ENCODE measurements around the gene NUP98. TPM values are rescaled to one million over a fixed set of nuclear protein-coding genes. Genes with fewer than 3 reads are reported as not detected.
"Not testable (repeated sequence)": the region's sequence is repeated elsewhere in the genome, so short reads cannot be mapped to it uniquely, and the experiment has no call there.

NUP98 gene
- total RNA-seq, 2 experiments from 2014 or later, result 106 to 108 TPM

DNA sequence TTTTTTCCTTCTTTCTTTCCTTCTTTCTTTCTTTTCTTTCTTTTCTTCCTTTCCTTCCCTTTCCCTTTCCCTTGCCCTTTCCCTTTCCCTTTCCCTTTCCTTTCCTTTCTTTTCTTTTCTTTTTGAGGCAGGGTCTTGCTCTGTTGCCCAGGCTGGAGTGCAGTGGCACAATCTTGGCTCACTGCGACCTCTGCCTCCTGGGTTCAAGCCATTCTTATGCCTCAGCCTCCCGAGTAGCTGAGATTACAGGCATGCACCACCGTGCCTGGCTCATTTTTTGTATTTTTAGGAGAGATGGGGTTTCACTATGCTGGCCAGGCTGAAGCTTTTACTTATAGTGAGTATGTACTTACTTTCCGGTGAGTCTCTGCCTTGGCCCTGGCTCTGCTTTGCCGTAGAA is 17.5 kb upstream of the NUP98 start:
- H3K27ac Mint-ChIP-seq; H3K9me3 Mint-ChIP-seq (ENCODE audit: insufficient read depth); H3K4me1 Mint-ChIP-seq (ENCODE audit: low read depth); H3K27me3 Mint-ChIP-seq (ENCODE audit: low read depth); H3K4me3 Mint-ChIP-seq; POLR2A ChIA-PET; ATAC-seq; DNase-seq; H3K36me3 Mint-ChIP-seq (ENCODE audit: low read depth): not testable (repeated sequence)
- CTCF ChIA-PET, result interaction anchor here (1.6 to 2.0 kb wide), 2 partner anchors 10 to 40 kb away, joined by 6 to 8 read pairs; no protein-coding TSS in a partner anchor

DNA sequence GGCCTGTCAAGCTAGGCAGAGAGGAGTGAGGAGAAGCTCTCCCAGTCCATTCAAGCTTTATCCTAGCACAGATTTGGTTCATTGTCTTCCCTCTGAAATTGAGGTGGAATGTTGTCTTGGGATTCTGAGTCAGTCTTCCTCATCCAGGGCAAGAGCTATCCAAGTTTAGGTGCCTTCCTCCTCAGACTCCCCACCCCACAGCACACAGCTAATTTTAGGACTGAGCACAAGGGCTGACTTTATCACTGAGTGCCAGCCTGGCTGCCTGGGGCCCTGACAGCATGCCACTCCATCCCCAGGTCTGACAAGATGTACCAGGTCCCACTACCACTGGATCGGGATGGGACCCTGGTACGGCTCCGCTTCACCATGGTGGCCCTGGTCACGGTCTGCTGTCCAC is 13.6 kb upstream of the NUP98 start:
- DNase-seq, result no peak

GRCh38 chr11:3810446-3810845 is 13.1 kb upstream of the NUP98 start:
- ATAC-seq (no peak), DNase-seq (no peak)
- no peaks in the 10 kb centered on the region for H3K36me3 Mint-ChIP-seq (ENCODE audit: low read depth)
- H3K27ac Mint-ChIP-seq, result no peak overlapping the region
- CTCF ChIA-PET, result interaction anchor here (0.6 to 5.8 kb wide), 9 partner anchors 8 to 262 kb away, joined by 3 to 74 read pairs (median 12); partner anchors contain the start of genes NUP98 and RHOG
- no peaks in the 10 kb centered on the region for H3K27me3 Mint-ChIP-seq (ENCODE audit: low read depth)
- H3K4me1 Mint-ChIP-seq (ENCODE audit: low read depth), result peaks cover 16% of the 10 kb centered on the region
- H3K4me3 Mint-ChIP-seq, result no peak overlapping the region
- H3K9me3 Mint-ChIP-seq (ENCODE audit: insufficient read depth), result no peaks in the 10 kb centered on the region
- POLR2A ChIA-PET, result interaction anchor here (0.6 to 3.1 kb wide), 3 partner anchors 27 to 330 kb away, joined by 3 to 14 read pairs (median 4); partner anchors contain the start of gene RHOG

More for the DNA sequence above, 13.6 kb upstream of the NUP98 start:
- H3K27me3 Mint-ChIP-seq (ENCODE audit: low read depth), result no peaks in the 10 kb centered on the region
- CTCF ChIA-PET, result interaction anchor here (3.9 to 5.8 kb wide), 4 partner anchors 8 to 261 kb away, joined by 22 to 74 read pairs (median 45); partner anchors contain the start of genes NUP98 and RHOG
- no peaks in the 10 kb centered on the region for H3K9me3 Mint-ChIP-seq (ENCODE audit: insufficient read depth)
- peaks cover 16% of the 10 kb centered on the region for H3K4me1 Mint-ChIP-seq (ENCODE audit: low read depth)
- POLR2A ChIA-PET, result interaction anchor here (0.6 to 3.1 kb wide), 3 partner anchors 28 to 330 kb away, joined by 3 to 14 read pairs (median 4); partner anchors contain the start of gene RHOG
- no peak for ATAC-seq
- H3K36me3 Mint-ChIP-seq (ENCODE audit: low read depth), result no peaks in the 10 kb centered on the region
- H3K4me3 Mint-ChIP-seq, result no peak overlapping the region
- peak overlapping the region; percentile 23 for H3K27ac Mint-ChIP-seq

DNA sequence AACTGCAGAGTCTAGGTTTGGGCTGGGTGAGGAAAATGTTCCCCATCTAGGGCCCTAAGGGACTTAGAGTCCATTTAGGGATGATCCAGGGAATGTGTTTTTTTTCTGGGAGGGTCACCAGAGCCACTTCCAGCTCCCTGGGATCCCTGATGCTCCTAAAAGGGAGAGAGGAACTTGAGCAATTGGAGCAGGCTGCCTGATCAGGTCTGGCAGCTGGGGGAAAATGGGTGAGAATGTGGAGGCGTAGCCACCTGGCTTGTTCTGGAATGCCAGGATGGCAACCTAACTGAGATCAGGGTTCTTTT is 12.2 kb upstream of the NUP98 start:
- no peak for ATAC-seq
- Mint-ChIP-seq H3K4me1 (ENCODE audit: low read depth) (peaks cover 18% of the 10 kb centered on the region), H3K27me3 (ENCODE audit: low read depth) (no peaks in the 10 kb centered on the region), H3K27ac (no peak overlapping the region), H3K4me3 (no peak overlapping the region), H3K36me3 (ENCODE audit: low read depth) (no peaks in the 10 kb centered on the region), H3K9me3 (ENCODE audit: insufficient read depth) (no peaks in the 10 kb centered on the region)
- DNase-seq, result no peak
- POLR2A ChIA-PET, result interaction anchor here (1.1 to 3.5 kb wide), 4 partner anchors 12 to 263 kb away, joined by 4 to 30 read pairs (median 9); partner anchors contain the start of genes NUP98 and RHOG
- CTCF ChIA-PET, result interaction anchor here (0.9 to 5.8 kb wide), 30 partner anchors 9 to 263 kb away, joined by 3 to 87 read pairs (median 10); partner anchors contain the start of genes NUP98 and RHOG

- ChIA-PET CTCF (interaction anchor here (0.7 to 5.8 kb wide), 44 partner anchors 10 to 289 kb away, joined by 3 to 87 read pairs (median 6); partner anchors contain the start of genes NUP98, RHOG and STIM1), POLR2A (interaction anchor here (1.1 to 3.5 kb wide), 5 partner anchors 12 to 264 kb away, joined by 4 to 30 read pairs (median 4); partner anchors contain the start of genes NUP98 and RHOG)
- H3K4me1 Mint-ChIP-seq (ENCODE audit: low read depth), result peaks cover 20% of the 10 kb centered on the region
- H3K27ac Mint-ChIP-seq, result peak overlapping the region; percentile 50
- H3K9me3 Mint-ChIP-seq (ENCODE audit: insufficient read depth), result no peaks in the 10 kb centered on the region
- DNase-seq, result peak; percentile 72
- H3K36me3 Mint-ChIP-seq (ENCODE audit: low read depth), result no peaks in the 10 kb centered on the region
- no peaks in the 10 kb centered on the region for H3K27me3 Mint-ChIP-seq (ENCODE audit: low read depth)
- ATAC-seq, result peak; percentile 80
- H3K4me3 Mint-ChIP-seq, result peak overlapping the region; percentile 93
Measured at GRCh38 chr11:3808861-3809623, 11.7 kb upstream of the NUP98 start.

DNA sequence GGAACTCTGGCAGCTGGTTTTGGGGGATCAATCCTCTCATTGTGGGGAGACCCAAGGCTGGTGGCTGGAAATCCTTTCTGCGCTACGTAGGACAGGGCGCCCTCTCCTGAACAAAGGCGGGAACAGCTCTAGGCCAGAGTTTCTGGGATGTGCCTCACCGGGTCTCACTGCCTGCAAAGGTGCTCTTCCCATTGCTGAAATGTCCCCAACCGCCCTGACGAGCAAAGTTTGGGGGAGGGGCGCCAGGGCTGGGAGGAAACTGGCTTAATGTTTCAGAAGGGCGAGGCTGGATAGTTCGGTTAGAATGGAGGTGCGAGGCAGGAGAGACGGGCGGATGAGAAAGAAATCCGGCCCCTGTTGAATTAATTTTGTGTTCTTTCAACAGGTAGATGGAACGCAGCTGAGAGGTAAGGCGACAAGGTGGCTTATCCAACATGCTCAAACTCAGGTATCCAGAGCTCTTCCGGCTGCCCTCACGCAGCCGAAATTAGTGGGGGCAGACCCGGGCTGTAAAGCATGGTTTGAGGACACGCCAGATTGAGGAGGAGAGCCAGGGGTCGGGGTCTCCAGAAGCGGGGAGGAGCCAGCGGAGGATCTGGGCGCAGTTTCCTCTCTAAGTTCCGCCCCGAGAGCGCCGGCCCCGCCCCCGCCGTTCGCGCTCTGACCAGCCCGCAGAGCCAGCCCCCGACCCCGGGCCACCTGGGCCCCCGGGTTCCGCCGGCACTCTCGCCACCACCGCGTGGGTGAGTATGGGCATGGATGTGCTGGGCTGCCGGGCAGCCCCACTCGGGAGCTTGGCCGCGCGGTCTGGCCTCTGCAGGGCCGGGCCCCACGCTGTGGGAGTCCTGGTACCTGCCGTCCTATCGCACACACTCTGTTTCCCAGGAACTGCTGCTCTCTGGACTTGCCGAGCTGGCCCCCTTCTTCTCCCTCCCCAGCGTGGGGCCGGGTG is 10.8 kb upstream of the NUP98 start, which contains the start of gene PGAP2:
TSS of gene PGAP2 (plus strand) at position 652 of the 952 bp plus-strand sequence. CDS start 2,700 bp downstream, outside the sequence.
- Mint-ChIP-seq H3K4me1 (ENCODE audit: low read depth) (peaks cover 21% of the 10 kb centered on the region), H3K4me3 (peak within 1 kb of the TSS; percentile 93), H3K36me3 (ENCODE audit: low read depth) (no peaks in the 10 kb centered on the region), H3K9me3 (ENCODE audit: insufficient read depth) (no peaks in the 10 kb centered on the region), H3K27ac (peak within 1 kb of the TSS; percentile 85), H3K27me3 (ENCODE audit: low read depth) (no peaks in the 10 kb centered on the region)
- CTCF ChIA-PET, result interaction anchor here (0.7 to 5.8 kb wide), 44 partner anchors 10 to 289 kb away, joined by 3 to 87 read pairs (median 6); partner anchors contain the start of genes NUP98, RHOG and STIM1
- POLR2A ChIA-PET, result interaction anchor here (0.7 to 3.5 kb wide), 7 partner anchors 11 to 47 kb away, joined by 3 to 30 read pairs (median 4); partner anchors contain the start of genes NUP98, RHOG and STIM1
- DNase-seq (peak; percentile 64), ATAC-seq (peak; percentile 87)

GRCh38 chr11:3803726-3804495 is 6.6 kb upstream of the NUP98 start:
- no peaks in the 10 kb centered on the region for H3K27me3 Mint-ChIP-seq (ENCODE audit: low read depth)
- ATAC-seq (no peak), DNase-seq (no peak)
- H3K4me3 Mint-ChIP-seq, result no peak overlapping the region
- H3K4me1 Mint-ChIP-seq (ENCODE audit: low read depth), result peaks cover 24% of the 10 kb centered on the region
- no peak overlapping the region for H3K27ac Mint-ChIP-seq
- H3K9me3 Mint-ChIP-seq (ENCODE audit: insufficient read depth), result no peaks in the 10 kb centered on the region
- ChIA-PET CTCF (interaction anchor here (1.2 kb wide), 1 partner anchor 19 kb away, joined by 5 read pairs; no protein-coding TSS in a partner anchor), POLR2A (no interaction called here)
- no peaks in the 10 kb centered on the region for H3K36me3 Mint-ChIP-seq (ENCODE audit: low read depth)

GRCh38 chr11:3802011-3802790 is 4.8 kb upstream of the NUP98 start:
- H3K4me1 Mint-ChIP-seq (ENCODE audit: low read depth), result peaks cover 23% of the 10 kb centered on the region
- H3K4me3 Mint-ChIP-seq, result no peak overlapping the region
- H3K36me3 Mint-ChIP-seq (ENCODE audit: low read depth), result no peaks in the 10 kb centered on the region
- no peaks in the 10 kb centered on the region for H3K9me3 Mint-ChIP-seq (ENCODE audit: insufficient read depth)
- ChIA-PET CTCF (interaction anchor here (1.1 kb wide), 1 partner anchor 270 kb away, joined by 3 read pairs; no protein-coding TSS in a partner anchor), POLR2A (no interaction called here)
- H3K27me3 Mint-ChIP-seq (ENCODE audit: low read depth), result no peaks in the 10 kb centered on the region
- no peak overlapping the region for H3K27ac Mint-ChIP-seq
- DNase-seq (no peak), ATAC-seq (no peak)

- Mint-ChIP-seq H3K4me1 (ENCODE audit: low read depth) (peaks cover 38% of the 10 kb centered on the region), H3K27me3 (ENCODE audit: low read depth) (no peaks in the 10 kb centered on the region), H3K9me3 (ENCODE audit: insufficient read depth) (no peaks in the 10 kb centered on the region), H3K36me3 (ENCODE audit: low read depth) (peaks cover 13% of the 10 kb centered on the region), H3K27ac (no peak overlapping the region), H3K4me3 (no peak overlapping the region)
- DNase-seq, result no peak
- ChIA-PET POLR2A (no interaction called here), CTCF (interaction anchor here (1.6 to 7.4 kb wide), 2 partner anchors 9 to 49 kb away, joined by 3 to 74 read pairs; partner anchors contain the start of gene PGAP2)
- no peak for ATAC-seq
Measured at GRCh38 chr11:3799873-3800272, 2.5 kb upstream of the NUP98 start.

DNA sequence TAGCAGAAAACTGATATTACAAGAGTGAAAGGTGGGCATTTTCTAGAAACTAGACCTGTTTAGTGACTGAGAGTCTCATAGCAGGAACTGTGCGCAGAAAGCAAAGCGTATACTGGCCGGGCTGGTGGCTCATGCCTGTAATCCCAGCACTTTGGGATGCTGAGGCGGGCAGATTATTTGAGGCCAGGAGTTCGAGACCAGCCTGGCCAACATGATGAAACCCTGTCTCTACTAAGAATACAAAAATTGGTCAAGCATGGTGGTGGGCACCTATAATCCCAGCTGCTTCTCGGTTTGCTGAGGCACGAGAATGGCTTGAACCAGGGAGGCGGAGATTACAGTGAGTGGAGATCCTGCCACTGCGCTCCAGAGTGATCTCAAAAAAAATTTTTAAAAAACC is 1.8 kb upstream of the NUP98 start:
- ChIA-PET POLR2A (interaction anchor here (1.7 to 4.3 kb wide), 3 partner anchors 9 to 14 kb away, joined by 13 to 31 read pairs (median 30); partner anchors contain the start of gene PGAP2), CTCF (interaction anchor here (1.6 to 7.4 kb wide), 2 partner anchors 10 to 50 kb away, joined by 3 to 74 read pairs; partner anchors contain the start of gene PGAP2)
- ATAC-seq (no peak), DNase-seq (no peak)
- Mint-ChIP-seq H3K4me1 (ENCODE audit: low read depth) (peaks cover 42% of the 10 kb centered on the region), H3K36me3 (ENCODE audit: low read depth) (peaks cover 20% of the 10 kb centered on the region), H3K4me3 (peak overlapping the region; percentile 91), H3K27ac (peak overlapping the region; percentile 97), H3K27me3 (ENCODE audit: low read depth) (no peaks in the 10 kb centered on the region), H3K9me3 (ENCODE audit: insufficient read depth) (no peaks in the 10 kb centered on the region)
